Endothelial cell (in vitro differentiated cells): ENCODE results near the gene SPINDOC. TPM values are rescaled to one million over a fixed set of nuclear protein-coding genes. Genes with fewer than 3 reads are reported as not detected.

Source experiments
- DNase-seq: peaks from one replicate; pipeline ENCODE4 v3.0.0; 2021; ENCODE audit warnings: low spot score
- H3K27ac Mint-ChIP-seq: one replicate; pipeline ENCODE4 v1.8.0; 2021; ENCODE audit warnings: mixed read lengths, inconsistent platforms; ENCODE audit not compliant: unreplicated experiment
- H3K27me3 Mint-ChIP-seq: one replicate; pipeline ENCODE4 v1.8.0; 2021; ENCODE audit warnings: mild to moderate bottlenecking, moderate library complexity, mixed read lengths, inconsistent platforms; ENCODE audit not compliant: unreplicated experiment
- H3K36me3 Mint-ChIP-seq: one replicate; pipeline ENCODE4 v1.8.0; 2021; ENCODE audit warnings: mild to moderate bottlenecking, low read depth, mixed read lengths, inconsistent platforms; ENCODE audit not compliant: unreplicated experiment
- H3K4me1 Mint-ChIP-seq: one replicate; pipeline ENCODE4 v1.8.0; 2021; ENCODE audit warnings: mild to moderate bottlenecking, mixed read lengths, inconsistent platforms; ENCODE audit not compliant: unreplicated experiment
- H3K4me3 Mint-ChIP-seq: one replicate; pipeline ENCODE4 v1.8.0; 2021; ENCODE audit warnings: mild to moderate bottlenecking, mixed read lengths, inconsistent platforms; ENCODE audit not compliant: unreplicated experiment
- H3K9me3 Mint-ChIP-seq: one replicate; pipeline ENCODE4 v1.8.0; 2021; ENCODE audit warnings: mixed read lengths, inconsistent platforms; ENCODE audit not compliant: unreplicated experiment
- total RNA-seq: library from RNA; stranded (reverse); fragmentation: NEBNext Ultra II Directional; extraction: Animal tissue kit (Norgen Biotek cat#: 25700); gene quantifications from one replicate; pipeline ENCODE4 v1.2.1, GENCODE V29; 2021; ENCODE audit not compliant: unreplicated experiment
- TF ChIP-seq, protein P1 (sequence below): fragments of 200-600 bp; sonication (generic); IDR thresholded peaks from one replicate; pipeline ENCODE4 v1.5.0; 2021; ENCODE audit warnings: antibody characterized with exemption; ENCODE audit not compliant: unreplicated experiment

Gene SPINDOC
- total RNA-seq, 1 donor from 2014 or later = 55.3 TPM

DNA sequence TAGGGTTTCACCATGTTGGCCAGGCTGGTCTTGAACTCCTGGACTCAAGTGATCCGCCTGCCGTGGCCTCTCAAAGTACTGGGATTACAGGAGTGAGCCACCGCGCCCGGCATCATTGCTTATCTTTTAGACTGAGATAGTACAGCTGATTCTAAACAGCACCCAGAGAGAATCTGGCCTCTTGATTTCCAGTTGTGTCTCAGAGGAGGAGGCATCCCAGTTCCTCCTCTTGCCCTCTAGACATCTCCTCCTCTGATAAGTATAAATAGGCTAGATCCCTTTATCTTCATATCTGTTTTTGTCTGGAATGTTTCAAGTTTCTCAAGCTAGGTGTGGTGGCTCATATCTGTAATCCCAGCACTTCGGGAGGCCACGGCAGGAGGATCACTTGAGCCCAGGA, 32.7 kb downstream of the SPINDOC start:
- no peak for DNase-seq
- H3K9me3 Mint-ChIP-seq = no peaks in the 10 kb centered on the region
- H3K27me3 Mint-ChIP-seq = peaks cover 10% of the 10 kb centered on the region
- peaks cover 12% of the 10 kb centered on the region for H3K36me3 Mint-ChIP-seq
- H3K27ac Mint-ChIP-seq = no peak overlapping the region
- TF ChIP-seq, protein P1, sequence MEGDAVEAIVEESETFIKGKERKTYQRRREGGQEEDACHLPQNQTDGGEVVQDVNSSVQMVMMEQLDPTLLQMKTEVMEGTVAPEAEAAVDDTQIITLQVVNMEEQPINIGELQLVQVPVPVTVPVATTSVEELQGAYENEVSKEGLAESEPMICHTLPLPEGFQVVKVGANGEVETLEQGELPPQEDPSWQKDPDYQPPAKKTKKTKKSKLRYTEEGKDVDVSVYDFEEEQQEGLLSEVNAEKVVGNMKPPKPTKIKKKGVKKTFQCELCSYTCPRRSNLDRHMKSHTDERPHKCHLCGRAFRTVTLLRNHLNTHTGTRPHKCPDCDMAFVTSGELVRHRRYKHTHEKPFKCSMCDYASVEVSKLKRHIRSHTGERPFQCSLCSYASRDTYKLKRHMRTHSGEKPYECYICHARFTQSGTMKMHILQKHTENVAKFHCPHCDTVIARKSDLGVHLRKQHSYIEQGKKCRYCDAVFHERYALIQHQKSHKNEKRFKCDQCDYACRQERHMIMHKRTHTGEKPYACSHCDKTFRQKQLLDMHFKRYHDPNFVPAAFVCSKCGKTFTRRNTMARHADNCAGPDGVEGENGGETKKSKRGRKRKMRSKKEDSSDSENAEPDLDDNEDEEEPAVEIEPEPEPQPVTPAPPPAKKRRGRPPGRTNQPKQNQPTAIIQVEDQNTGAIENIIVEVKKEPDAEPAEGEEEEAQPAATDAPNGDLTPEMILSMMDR = no peak
- no peak overlapping the region for H3K4me3 Mint-ChIP-seq
- H3K4me1 Mint-ChIP-seq = peaks cover 70% of the 10 kb centered on the region

DNA sequence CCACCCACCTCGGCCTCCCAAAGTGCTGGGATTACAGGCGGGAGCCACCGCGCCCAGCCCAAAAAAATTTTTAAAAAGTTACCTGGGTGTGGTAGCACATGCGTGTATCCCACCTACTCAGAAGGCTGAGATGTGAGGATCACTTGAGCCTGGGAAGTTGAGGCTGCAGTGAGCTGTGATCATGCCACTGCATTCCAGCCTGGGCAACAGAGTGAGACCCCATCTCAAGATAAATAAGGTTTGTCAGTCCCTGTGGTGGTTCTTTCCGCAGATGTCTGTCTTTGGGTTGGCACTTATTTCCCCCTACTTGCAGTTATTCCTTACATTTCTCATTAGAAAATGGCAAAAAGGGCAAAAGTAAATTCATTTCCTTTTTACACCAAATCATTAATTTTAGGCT, 33.6 kb downstream of the SPINDOC start:
- H3K4me3 Mint-ChIP-seq = no peak overlapping the region
- TF ChIP-seq, protein P1 = no peak
- no peaks in the 10 kb centered on the region for H3K9me3 Mint-ChIP-seq
- DNase-seq = no peak
- peak overlapping the region; percentile 76 for H3K27ac Mint-ChIP-seq
- peaks cover 9% of the 10 kb centered on the region for H3K36me3 Mint-ChIP-seq
- peaks cover 68% of the 10 kb centered on the region for H3K4me1 Mint-ChIP-seq
- peaks cover 4% of the 10 kb centered on the region for H3K27me3 Mint-ChIP-seq

DNA sequence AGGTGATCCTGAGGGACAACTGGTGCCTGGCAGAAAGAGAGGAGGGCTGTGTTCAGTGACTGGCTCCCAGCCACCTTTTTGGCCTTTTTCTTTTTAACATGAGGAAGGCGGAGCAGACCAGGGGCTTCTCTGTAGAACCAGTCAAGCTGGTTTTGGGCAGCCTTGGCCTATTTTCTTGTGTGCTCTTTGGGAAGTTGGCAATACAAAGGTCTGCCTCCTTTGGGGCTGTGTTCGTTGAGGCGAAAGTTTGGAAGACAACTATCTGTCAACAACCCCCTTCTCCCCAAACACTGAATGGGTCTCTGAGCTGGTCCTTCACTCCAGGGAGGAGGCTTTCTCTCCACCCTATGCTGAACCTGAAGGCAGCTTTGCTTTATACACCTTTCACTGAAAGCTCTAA, 34.1 kb downstream of the SPINDOC start:
- TF ChIP-seq, protein P1 = no peak
- Mint-ChIP-seq H3K4me1 (peaks cover 67% of the 10 kb centered on the region), H3K4me3 (no peak overlapping the region), H3K27me3 (peaks cover 4% of the 10 kb centered on the region), H3K36me3 (peaks cover 9% of the 10 kb centered on the region), H3K27ac (peak overlapping the region; percentile 76), H3K9me3 (no peaks in the 10 kb centered on the region)
- no peak for DNase-seq

DNA sequence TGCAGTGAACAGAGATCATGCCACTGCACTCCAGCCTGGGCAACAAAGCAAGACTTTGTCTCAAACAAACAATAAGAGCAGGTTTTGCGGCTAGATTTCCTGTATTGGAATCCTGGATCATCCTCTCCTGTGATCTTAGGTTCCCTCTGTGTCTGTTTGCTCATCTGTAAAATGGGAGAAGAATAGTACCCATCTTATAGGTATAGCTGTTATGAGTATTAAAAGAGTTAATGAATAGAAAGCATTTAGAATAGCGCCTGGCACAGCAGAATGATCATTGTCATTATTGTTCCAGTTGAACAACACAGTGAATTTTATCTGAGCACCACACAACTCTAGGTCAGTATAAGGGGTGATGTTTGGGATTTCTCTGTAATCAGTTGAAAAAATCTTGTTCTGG, 36.4 kb downstream of the SPINDOC start:
- Mint-ChIP-seq H3K4me3 (no peak overlapping the region), H3K36me3 (peaks cover 6% of the 10 kb centered on the region), H3K27me3 (peaks cover 2% of the 10 kb centered on the region), H3K27ac (peak overlapping the region; percentile 48), H3K4me1 (peaks cover 45% of the 10 kb centered on the region), H3K9me3 (no peaks in the 10 kb centered on the region)
- DNase-seq = no peak
- TF ChIP-seq, protein P1 = no peak

DNA sequence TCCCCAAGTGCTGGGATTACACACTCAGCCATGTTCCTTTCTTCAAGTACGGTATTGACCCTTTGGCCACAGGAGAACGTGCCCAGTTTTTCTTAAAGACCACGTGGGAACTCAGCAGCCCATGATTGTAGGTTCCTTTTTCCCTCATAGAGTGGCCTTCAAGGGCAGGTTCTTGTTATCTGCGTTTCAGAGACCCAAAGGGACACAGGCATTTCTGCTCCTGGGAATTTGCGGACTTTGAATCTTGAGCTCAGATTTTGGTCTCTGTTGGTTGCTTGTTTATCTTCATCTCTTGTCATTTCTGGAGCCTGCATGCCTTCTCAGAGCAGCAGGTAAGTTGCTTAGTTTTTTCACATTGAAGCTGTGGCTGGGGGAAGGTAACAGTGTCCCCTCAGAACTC, 37.7 kb downstream of the SPINDOC start:
- peaks cover 2% of the 10 kb centered on the region for H3K27me3 Mint-ChIP-seq
- peaks cover 9% of the 10 kb centered on the region for H3K36me3 Mint-ChIP-seq
- H3K4me3 Mint-ChIP-seq = peak overlapping the region; percentile 59
- DNase-seq = no peak
- no peaks in the 10 kb centered on the region for H3K9me3 Mint-ChIP-seq
- H3K4me1 Mint-ChIP-seq = peaks cover 36% of the 10 kb centered on the region
- TF ChIP-seq, protein P1 = no peak
- no peak overlapping the region for H3K27ac Mint-ChIP-seq
